Spinal cord (tissue), 10 donors: ENCODE data around the gene TOMM6. TPM values are rescaled to one million over a fixed set of nuclear protein-coding genes. Genes with fewer than 3 reads are reported as not detected.

Experiments
- DNase-seq, 6 donors: peaks; one replicate each; pipeline versions ENCODE4 v3.0.0 to v3.0.0-alpha.2; 2013 to 2015; ENCODE audit warnings: low spot score in 6 of 6, low read depth in 4 of 6
- H3K27ac ChIP-seq: one replicate; pipeline ENCODE4 v1.5.1; 2013; ENCODE audit warnings: low read depth, low read length, control low read depth
- H3K27me3 ChIP-seq: one replicate; pipeline ENCODE4 v1.6.1; 2013; ENCODE audit warnings: low read length; ENCODE audit not compliant: control insufficient read depth, insufficient read depth
- H3K36me3 ChIP-seq: one replicate; pipeline ENCODE4 v1.6.1; 2013; ENCODE audit warnings: low read length; ENCODE audit not compliant: control insufficient read depth, insufficient read depth
- H3K4me1 ChIP-seq: one replicate; pipeline ENCODE4 v1.6.1; 2013; ENCODE audit warnings: low read length; ENCODE audit not compliant: control insufficient read depth, insufficient read depth
- H3K4me3 ChIP-seq: one replicate; pipeline ENCODE4 v1.5.1; 2013; ENCODE audit warnings: low read depth, low read length, control low read depth
- H3K9me3 ChIP-seq: one replicate; pipeline ENCODE4 v1.6.1; 2013; ENCODE audit warnings: low read length; ENCODE audit not compliant: control insufficient read depth, insufficient read depth
- WGBS: methylation state at CpG from one replicate; pipeline ENCODE4 v1.1.5; 2013; ENCODE audit warnings: missing lambda C conversion rate; ENCODE audit not compliant: insufficient coverage; 5-methylcytosine and 5-hydroxymethylcytosine counted together
- polyA plus RNA-seq, 2 donors: library from polyadenylated mRNA; unstranded; fragments of 120-200 nt; gene quantifications; one replicate each; pipeline ENCODE4 v1.2.1, GENCODE V29; 2013; ENCODE audit not compliant: insufficient read length in 2 of 2
- total RNA-seq, 2 donors: library from RNA; depleted of rRNA in 1 of 2; stranded (reverse); fragments of 120-200 nt in 1 of 2; fragments of >200 nt in 1 of 2; gene quantifications; one replicate each; pipeline versions ENCODE4 v1.2.3 to v1.2.4, GENCODE V29; 2013 to 2014
- donor health status: healthy.

Gene TOMM6
- total and polyA plus RNA-seq, 4 donors: 42.5 to 161 (median 142) TPM

- Histone ChIP-seq H3K4me1 (peaks cover 34% of the 10 kb centered on the region), H3K36me3 (peaks cover 19% of the 10 kb centered on the region), H3K9me3 (no peaks in the 10 kb centered on the region), H3K27ac (peak overlapping the region; percentile 57), H3K27me3 (no peaks in the 10 kb centered on the region), H3K4me3 (peak overlapping the region; percentile 73)
- no peak for DNase-seq
- WGBS: 42% methylated on average over 2 of the region's 3 CpGs
Observed at GRCh38 chr6:41781366-41781730, 6.1 kb upstream of the TOMM6 start.

GRCh38 chr6:41783106-41783780 is 4.3 kb upstream of the TOMM6 start:
- peaks cover 34% of the 10 kb centered on the region for H3K4me1 ChIP-seq
- H3K27ac ChIP-seq: no peak overlapping the region
- no peaks in the 10 kb centered on the region for H3K27me3 ChIP-seq
- peaks cover 7% of the 10 kb centered on the region for H3K36me3 ChIP-seq
- DNase-seq: no peak
- H3K9me3 ChIP-seq: no peaks in the 10 kb centered on the region
- 72% methylated on average over 2 of the region's 6 CpGs for WGBS
- no peak overlapping the region for H3K4me3 ChIP-seq

- peaks cover 13% of the 10 kb centered on the region for H3K36me3 ChIP-seq
- H3K9me3 ChIP-seq: no peaks in the 10 kb centered on the region
- no peaks in the 10 kb centered on the region for H3K27me3 ChIP-seq
- H3K27ac ChIP-seq: no peak overlapping the region
- DNase-seq: no peak
- no CpG with 5 or more reads among the region's 5 CpGs for WGBS
- no peak overlapping the region for H3K4me3 ChIP-seq
- peaks cover 35% of the 10 kb centered on the region for H3K4me1 ChIP-seq
Observed at GRCh38 chr6:41784581-41785171, 2.8 kb upstream of the TOMM6 start.

- 63% methylated on average over 11 of the region's 11 CpGs for WGBS
- DNase-seq: no peak
- Histone ChIP-seq H3K4me3 (no peak overlapping the region), H3K27ac (no peak overlapping the region), H3K27me3 (no peaks in the 10 kb centered on the region), H3K36me3 (peaks cover 13% of the 10 kb centered on the region), H3K4me1 (peaks cover 35% of the 10 kb centered on the region), H3K9me3 (no peaks in the 10 kb centered on the region)
Observed at GRCh38 chr6:41785254-41785653, 2.2 kb upstream of the TOMM6 start.

- peak overlapping the region; percentile 41 for H3K4me3 ChIP-seq
- peak overlapping the region; percentile 49 for H3K27ac ChIP-seq
- 10% methylated on average over 24 of the region's 29 CpGs for WGBS
- no peaks in the 10 kb centered on the region for H3K27me3 ChIP-seq
- peak in 1 of 6 donors; percentile 71 for DNase-seq
- no peaks in the 10 kb centered on the region for H3K9me3 ChIP-seq
- H3K4me1 ChIP-seq: peaks cover 32% of the 10 kb centered on the region
- peaks cover 13% of the 10 kb centered on the region for H3K36me3 ChIP-seq
Observed at GRCh38 chr6:41785689-41786450, 1.6 kb upstream of the TOMM6 start.

- under 1% methylated on average over 53 of the region's 58 CpGs for WGBS
- DNase-seq: peak in 5 of 6 donors; percentile 84 to 96 (median 86)
- Histone ChIP-seq H3K4me1 (peaks cover 24% of the 10 kb centered on the region), H3K4me3 (peak overlapping the region; percentile 93), H3K27me3 (no peaks in the 10 kb centered on the region), H3K27ac (peak overlapping the region; percentile 96), H3K36me3 (peaks cover 13% of the 10 kb centered on the region), H3K9me3 (no peaks in the 10 kb centered on the region)
Observed at GRCh38 chr6:41786451-41787218, 859 bp upstream of the TOMM6 start.

- Histone ChIP-seq H3K36me3 (peaks cover 19% of the 10 kb centered on the region), H3K4me1 (peaks cover 24% of the 10 kb centered on the region), H3K9me3 (no peaks in the 10 kb centered on the region), H3K27ac (no peak overlapping the region), H3K4me3 (no peak overlapping the region), H3K27me3 (no peaks in the 10 kb centered on the region)
- no peak for DNase-seq
- WGBS: 95% methylated on average over 2 of the region's 3 CpGs
Observed at GRCh38 chr6:41789390-41789724, 1.9 kb downstream of the TOMM6 start.

- H3K4me1 ChIP-seq: peaks cover 21% of the 10 kb centered on the region
Observed at GRCh38 chr6:41790045-41790444, 2.6 kb downstream of the TOMM6 start.

GRCh38 chr6:41791305-41791704 is 3.8 kb downstream of the TOMM6 start:
- Histone ChIP-seq H3K4me1 (peaks cover 9% of the 10 kb centered on the region), H3K4me3 (no peak overlapping the region), H3K27me3 (no peaks in the 10 kb centered on the region), H3K27ac (no peak overlapping the region), H3K36me3 (peaks cover 18% of the 10 kb centered on the region), H3K9me3 (no peaks in the 10 kb centered on the region)
- no peak for DNase-seq
- WGBS: no CpG with 5 or more reads among the region's 1 CpG

More at GRCh38 chr6:41790045-41790444, 2.6 kb downstream of the TOMM6 start:
- Histone ChIP-seq H3K4me3 (no peak overlapping the region), H3K9me3 (no peaks in the 10 kb centered on the region), H3K27ac (no peak overlapping the region), H3K27me3 (no peaks in the 10 kb centered on the region), H3K36me3 (peaks cover 14% of the 10 kb centered on the region)
- 100% methylated on average over 1 of the region's 1 CpG for whole genome bisulfite sequencing
- DNase-seq: no peak
